Measurements from ENCODE around the gene RNU2-1.
"Not testable (repeated sequence)": the region's sequence is repeated elsewhere in the genome, so short reads cannot be mapped to it uniquely, and the experiment has no call there.

Gene RNU2-1

DNA sequence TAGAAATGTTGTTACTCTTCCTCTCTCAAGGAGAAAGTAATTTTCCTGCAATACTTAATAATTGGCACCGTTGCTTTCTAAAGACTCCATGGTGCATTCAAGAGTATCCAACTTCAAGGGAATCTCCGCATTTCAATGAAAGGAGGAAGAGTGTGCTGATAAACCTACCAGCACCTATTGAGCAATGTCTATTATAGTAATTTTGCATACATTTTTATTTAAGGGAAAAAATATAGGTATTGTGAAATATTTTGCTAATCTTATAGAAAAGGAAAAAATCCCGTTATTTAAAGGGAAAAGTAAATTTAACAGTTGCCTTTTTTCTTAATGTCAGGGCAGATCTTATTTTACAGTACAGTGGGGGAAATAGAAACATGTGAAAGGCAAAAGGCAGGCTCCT lies 23.2 kb downstream of the RNU2-1 start:
- H3K36me3 ChIP-seq (replicated peaks): no peaks in the 10 kb centered on the region
- no peak for DNase-seq (ENCODE audit: low spot score in 2 of 2)
- in situ Hi-C loops (cut with MboI; ENCODE audit: low sequenced_read_pairs): no loop called here

DNA sequence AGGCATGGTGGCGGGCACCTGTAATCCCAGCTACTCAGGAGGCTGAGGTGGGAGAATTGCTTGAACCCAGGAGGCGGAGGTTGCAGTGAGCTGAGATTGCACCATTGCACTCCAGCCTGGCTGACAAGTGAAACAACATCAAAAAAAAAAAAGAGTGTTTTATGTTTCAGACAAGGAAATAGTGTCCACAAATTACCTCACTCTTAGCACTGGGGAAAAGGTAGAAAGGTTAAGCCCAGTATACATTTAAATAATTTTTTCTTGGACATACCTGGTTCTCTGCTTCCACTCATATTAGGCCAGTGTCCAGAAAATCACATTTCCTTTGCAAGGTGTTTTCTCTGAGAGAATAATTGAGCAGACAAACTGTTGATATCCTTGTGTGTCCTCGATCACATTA lies 30.8 kb downstream of the RNU2-1 start:
- H3K9me3 ChIP-seq; H3K4me3 ChIP-seq; DNase-seq (ENCODE audit: low spot score in 2 of 2); H3K27me3 ChIP-seq (ENCODE audit: low read depth); H3K4me1 ChIP-seq; in situ Hi-C loops (cut with MboI; ENCODE audit: low sequenced_read_pairs): not testable (repeated sequence)
- peaks cover 46% of the 10 kb centered on the region for H3K36me3 ChIP-seq (replicated peaks)

More for the DNA sequence above, 23.2 kb downstream of the RNU2-1 start:
- Histone ChIP-seq H3K27me3 (ENCODE audit: low read depth) (no peaks in the 10 kb centered on the region), H3K9me3 (no peaks in the 10 kb centered on the region), H3K4me3 (no peak overlapping the region), H3K4me1 (peaks cover 17% of the 10 kb centered on the region)

DNA sequence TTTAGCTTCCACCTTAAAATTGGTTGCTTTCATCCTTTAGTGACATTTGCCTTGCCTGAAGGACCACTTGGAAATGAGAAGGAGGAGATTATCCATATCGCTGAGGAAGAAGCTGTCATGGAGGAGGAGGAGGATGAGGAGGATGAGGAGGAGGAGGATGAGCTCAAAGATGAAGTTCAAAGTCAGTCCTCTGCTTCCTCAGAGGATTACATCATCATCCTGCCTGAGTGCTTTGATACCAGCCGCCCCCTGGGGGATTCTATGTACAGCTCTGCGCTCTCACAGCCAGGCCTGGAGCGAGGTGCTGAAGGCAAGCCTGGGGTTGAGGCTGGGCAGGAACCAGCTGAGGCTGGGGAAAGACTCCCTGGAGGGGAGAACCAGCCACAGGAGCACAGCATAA lies 33.6 kb downstream of the RNU2-1 start:
- H3K4me1 ChIP-seq: no peaks in the 10 kb centered on the region
- DNase-seq (ENCODE audit: low spot score in 2 of 2): no peak
- no peak overlapping the region for H3K4me3 ChIP-seq
- H3K9me3 ChIP-seq: no peaks in the 10 kb centered on the region
- in situ Hi-C loops (cut with MboI; ENCODE audit: low sequenced_read_pairs): no loop called here
- no peaks in the 10 kb centered on the region for H3K27me3 ChIP-seq (ENCODE audit: low read depth)
- peaks cover 63% of the 10 kb centered on the region for H3K36me3 ChIP-seq (replicated peaks)

DNA sequence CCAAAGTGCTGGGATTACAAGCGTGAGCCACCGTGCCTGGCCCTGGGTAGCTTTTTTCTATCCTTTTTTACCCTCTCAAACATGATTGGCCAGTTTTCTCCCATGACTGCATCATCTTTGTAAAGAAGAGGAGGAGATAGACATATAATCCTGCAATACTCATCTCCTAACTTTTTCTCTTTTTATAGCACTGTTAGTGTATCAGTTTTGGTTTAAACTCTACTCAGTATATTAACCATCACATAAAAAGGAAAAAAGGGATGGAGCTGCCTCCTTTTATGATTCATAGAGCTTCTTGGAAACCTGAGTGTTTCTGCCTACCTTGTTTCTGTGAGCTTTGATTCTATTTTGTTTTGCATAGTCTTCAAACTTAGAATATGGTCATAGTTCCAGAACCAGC lies 34.1 kb downstream of the RNU2-1 start:
- in situ Hi-C loops (cut with MboI; ENCODE audit: low sequenced_read_pairs): no loop called here
- H3K27me3 ChIP-seq (ENCODE audit: low read depth): no peaks in the 10 kb centered on the region
- no peak overlapping the region for H3K4me3 ChIP-seq
- DNase-seq (ENCODE audit: low spot score in 2 of 2): no peak
- peaks cover 68% of the 10 kb centered on the region for H3K36me3 ChIP-seq (replicated peaks)
- no peaks in the 10 kb centered on the region for H3K4me1 ChIP-seq
- H3K9me3 ChIP-seq: no peaks in the 10 kb centered on the region

- Histone ChIP-seq H3K4me3 (no peak overlapping the region), H3K9me3 (no peaks in the 10 kb centered on the region), H3K36me3 (replicated peaks) (peaks cover 78% of the 10 kb centered on the region), H3K4me1 (no peaks in the 10 kb centered on the region), H3K27me3 (ENCODE audit: low read depth) (no peaks in the 10 kb centered on the region)
- in situ Hi-C loops (cut with MboI; ENCODE audit: low sequenced_read_pairs): no loop called here
- no peak for DNase-seq (ENCODE audit: low spot score in 2 of 2)
Measured at GRCh38 chr17:43193251-43193650, 40.5 kb downstream of the RNU2-1 start.

DNA sequence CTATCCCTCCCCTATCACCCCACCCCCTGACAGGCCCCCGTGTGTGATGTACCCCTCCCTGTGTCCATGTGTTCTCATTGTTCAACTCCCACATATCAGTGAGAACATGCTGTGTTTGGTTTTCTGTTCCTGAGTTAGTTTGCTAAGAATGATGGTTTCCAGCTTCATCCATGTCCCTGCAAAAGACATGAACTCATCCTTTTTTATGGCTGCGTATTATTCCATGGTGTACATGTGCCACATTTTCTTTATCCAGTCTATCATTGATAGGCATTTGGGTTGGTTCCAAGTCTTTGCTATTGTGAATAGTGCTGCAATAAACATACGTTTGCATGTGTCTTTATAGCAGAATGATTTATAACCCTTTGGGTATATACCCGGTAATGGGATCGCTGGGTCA lies 47.1 kb downstream of the RNU2-1 start:
- in situ Hi-C loops (cut with MboI; ENCODE audit: low sequenced_read_pairs); H3K9me3 ChIP-seq; H3K27me3 ChIP-seq (ENCODE audit: low read depth); H3K4me1 ChIP-seq; H3K4me3 ChIP-seq; DNase-seq (ENCODE audit: low spot score in 2 of 2): not testable (repeated sequence)
- H3K36me3 ChIP-seq (replicated peaks): peaks cover 32% of the 10 kb centered on the region

GRCh38 chr17:43183921-43184320 lies 49.9 kb downstream of the RNU2-1 start:
- in situ Hi-C loops (cut with MboI; ENCODE audit: low sequenced_read_pairs): no loop called here
- no peaks in the 10 kb centered on the region for H3K27me3 ChIP-seq (ENCODE audit: low read depth)
- H3K36me3 ChIP-seq (replicated peaks): peaks cover 19% of the 10 kb centered on the region
- H3K9me3 ChIP-seq: no peaks in the 10 kb centered on the region
- no peak for DNase-seq (ENCODE audit: low spot score in 2 of 2)
- H3K4me3 ChIP-seq: no peak overlapping the region
- H3K4me1 ChIP-seq: peaks cover 8% of the 10 kb centered on the region; the same call in 1 of the 2 replicates
